ELR (cell line): ENCODE results near the gene PARD3B.

ENCODE experiments used
- DNase-seq: peaks from one replicate; pipeline ENCODE4 v3.0.0-alpha.2; 2015; ENCODE audit warnings: low read depth

PARD3B gene

GRCh38 chr2:205276116-205276777 lies 731.0 kb downstream of the PARD3B start:
- no peak for DNase-seq

GRCh38 chr2:205280596-205281236 lies 735.4 kb downstream of the PARD3B start:
- no peak for DNase-seq

GRCh38 chr2:205283736-205284270 lies 738.5 kb downstream of the PARD3B start:
- DNase-seq: no peak

GRCh38 chr2:205284334-205284733 lies 739.1 kb downstream of the PARD3B start:
- DNase-seq: no peak

GRCh38 chr2:205287316-205287715 lies 742.0 kb downstream of the PARD3B start:
- no peak for DNase-seq

- DNase-seq: no peak
These were observed 743.4 kb downstream of the PARD3B start for GRCh38 chr2:205288686-205289085.

GRCh38 chr2:205290299-205290698 lies 745.0 kb downstream of the PARD3B start:
- DNase-seq: no peak

GRCh38 chr2:205292665-205293295 lies 747.5 kb downstream of the PARD3B start:
- no peak for DNase-seq

GRCh38 chr2:205293559-205293958 lies 748.3 kb downstream of the PARD3B start:
- DNase-seq: no peak

- DNase-seq: no peak
These were observed 751.7 kb downstream of the PARD3B start for GRCh38 chr2:205296959-205297358.

GRCh38 chr2:205297368-205297767 lies 752.1 kb downstream of the PARD3B start:
- DNase-seq: no peak

- DNase-seq: no peak
These were observed 752.6 kb downstream of the PARD3B start for GRCh38 chr2:205297846-205298245.

- DNase-seq: no peak
These were observed 765.9 kb downstream of the PARD3B start for GRCh38 chr2:205311201-205311600.

- DNase-seq: peak; percentile 30
These were observed 776.0 kb downstream of the PARD3B start for GRCh38 chr2:205321231-205321630.

- DNase-seq: peak; percentile 8
These were observed 778.7 kb downstream of the PARD3B start for GRCh38 chr2:205323929-205324328.

GRCh38 chr2:205324355-205324754 lies 779.1 kb downstream of the PARD3B start:
- DNase-seq: no peak

- no peak for DNase-seq
These were observed 788.1 kb downstream of the PARD3B start for GRCh38 chr2:205333351-205333750.

- no peak for DNase-seq
These were observed 792.0 kb downstream of the PARD3B start for GRCh38 chr2:205337274-205337673.

GRCh38 chr2:205338156-205338555 lies 792.9 kb downstream of the PARD3B start:
- DNase-seq: no peak

- no peak for DNase-seq
These were observed 797.8 kb downstream of the PARD3B start for GRCh38 chr2:205343103-205343502.

GRCh38 chr2:205346649-205347048 lies 801.4 kb downstream of the PARD3B start:
- no peak for DNase-seq

GRCh38 chr2:205347899-205348298 lies 802.6 kb downstream of the PARD3B start:
- DNase-seq: no peak

GRCh38 chr2:205352094-205352493 lies 806.8 kb downstream of the PARD3B start:
- no peak for DNase-seq
